GM21447 (cell line): ENCODE results near the gene MYOM1.

ENCODE experiments used
- ATAC-seq: cut with Tn5 transposase; IDR thresholded peaks from one replicate; pipeline ENCODE4 v1.9.1; 2021; ENCODE audit not compliant: unreplicated experiment

MYOM1 gene

GRCh38 chr18:3153107-3153704, 66.6 kb downstream of the MYOM1 start:
- ATAC-seq: peak; percentile 87

DNA sequence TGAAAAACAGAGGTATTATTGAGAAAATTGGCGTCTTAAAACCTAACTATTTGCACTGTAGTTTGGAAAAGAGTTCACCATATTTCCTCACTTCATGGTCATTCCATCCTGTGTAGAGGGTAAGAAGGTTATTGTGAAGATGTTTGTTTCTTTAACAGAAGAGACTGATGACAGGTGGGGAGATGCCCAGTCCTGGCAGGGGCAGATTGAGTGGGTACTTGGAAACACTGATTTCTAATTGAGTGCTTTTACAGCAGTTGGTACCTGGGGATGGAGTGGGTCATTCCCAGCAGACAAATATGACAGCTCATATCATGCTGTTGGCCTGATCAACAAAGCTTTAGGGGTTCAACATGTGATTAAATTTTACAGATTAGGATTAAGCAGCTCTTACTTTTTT, 67.5 kb downstream of the MYOM1 start:
- no peak for ATAC-seq

DNA sequence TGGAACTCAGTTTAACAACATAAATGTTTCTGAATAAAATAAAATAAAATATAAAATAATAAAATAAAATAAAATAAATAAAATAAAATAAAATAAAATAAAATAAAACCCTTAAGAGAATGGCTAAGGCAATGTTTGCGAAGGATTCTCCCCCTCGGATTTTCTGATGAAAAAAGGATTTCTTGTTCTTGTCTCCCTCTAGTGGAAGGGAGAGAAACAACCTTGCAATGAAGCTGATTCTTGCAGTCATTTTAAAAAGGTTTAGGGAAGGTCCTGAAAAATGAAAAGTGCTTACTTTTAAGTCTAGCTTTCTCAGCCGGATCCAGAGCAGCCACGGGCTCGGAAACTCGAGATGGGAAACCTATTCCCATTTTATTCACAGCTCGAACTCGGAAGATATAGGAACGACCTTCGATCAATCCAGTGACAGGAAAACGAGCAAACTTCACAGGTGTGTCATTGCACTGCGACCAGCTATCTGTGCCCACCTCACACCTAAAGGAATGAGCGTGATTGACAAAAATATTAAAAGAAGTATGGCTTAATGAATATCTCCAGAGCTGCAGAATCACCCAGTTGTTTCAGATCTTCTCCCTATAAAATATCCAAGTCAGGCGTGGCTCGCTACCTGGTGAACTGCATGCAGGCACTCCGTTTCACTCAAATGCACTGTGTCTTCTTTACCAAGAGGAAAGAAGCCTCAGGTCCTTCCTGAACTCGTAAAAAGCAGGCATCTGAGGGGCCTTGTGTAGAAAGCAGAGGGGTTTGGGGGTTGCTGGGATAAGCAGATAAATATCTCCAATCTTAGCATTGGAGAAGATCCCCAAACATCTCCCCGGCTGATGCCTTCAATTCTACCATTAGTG, 68.1 kb downstream of the MYOM1 start:
- no peak for ATAC-seq

DNA sequence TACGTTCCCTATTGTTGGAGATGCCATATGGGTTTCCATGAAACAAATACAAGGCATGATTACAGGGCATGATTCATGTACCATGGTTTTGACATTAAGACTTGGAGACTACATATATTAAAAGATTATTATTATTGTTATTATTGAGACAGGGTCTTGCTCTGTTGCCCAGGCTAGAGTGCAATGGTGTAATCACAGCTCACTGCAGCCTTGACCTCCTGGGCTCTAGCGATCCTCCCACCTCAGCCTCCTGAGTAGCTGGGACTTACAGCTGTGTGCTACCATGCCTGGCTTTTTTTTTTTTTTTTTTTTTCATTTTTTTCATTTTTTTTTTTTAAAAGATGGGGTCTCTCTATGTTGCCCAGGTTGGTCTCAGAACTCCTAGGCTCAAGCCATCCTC, 69.1 kb downstream of the MYOM1 start:
- ATAC-seq: no peak

- no peak for ATAC-seq
Measured at GRCh38 chr18:3150274-3150673, 69.5 kb downstream of the MYOM1 start.

- ATAC-seq: no peak
Measured at GRCh38 chr18:3148930-3149535, 70.7 kb downstream of the MYOM1 start.

DNA sequence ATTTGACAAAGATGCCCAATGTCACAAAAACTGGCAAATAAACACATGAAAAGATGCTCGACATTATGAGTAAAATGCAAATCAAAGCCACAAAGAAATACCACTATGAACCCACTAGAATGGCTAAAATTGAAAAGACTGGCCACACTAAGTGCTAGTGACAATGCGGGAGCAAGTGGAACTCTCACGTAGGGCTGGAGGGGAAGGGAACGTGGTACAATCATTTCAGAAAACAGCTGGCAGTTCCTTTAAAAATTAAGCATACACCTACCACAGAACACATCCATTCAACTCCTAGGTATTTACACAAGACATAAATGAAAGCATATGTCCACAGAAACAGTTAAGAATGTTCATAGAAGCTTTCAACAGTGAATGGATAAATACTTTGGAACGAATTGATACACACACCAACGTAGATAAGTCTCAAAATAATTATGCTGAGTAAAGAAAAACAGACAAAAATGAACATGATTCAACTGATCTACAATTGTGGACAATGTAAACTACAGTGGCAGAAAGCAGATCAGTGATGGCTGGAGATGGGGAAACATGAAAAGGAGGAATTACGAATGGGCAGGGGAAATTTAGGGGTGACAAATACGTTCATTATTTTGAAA, 71.7 kb downstream of the MYOM1 start:
- ATAC-seq: no peak

GRCh38 chr18:3140986-3141639, 78.7 kb downstream of the MYOM1 start:
- ATAC-seq: no peak

- ATAC-seq: no peak
Measured at GRCh38 chr18:3140342-3140741, 79.4 kb downstream of the MYOM1 start.

GRCh38 chr18:3139406-3139805, 80.4 kb downstream of the MYOM1 start:
- ATAC-seq: no peak

GRCh38 chr18:3138274-3138975, 81.3 kb downstream of the MYOM1 start:
- no peak for ATAC-seq

DNA sequence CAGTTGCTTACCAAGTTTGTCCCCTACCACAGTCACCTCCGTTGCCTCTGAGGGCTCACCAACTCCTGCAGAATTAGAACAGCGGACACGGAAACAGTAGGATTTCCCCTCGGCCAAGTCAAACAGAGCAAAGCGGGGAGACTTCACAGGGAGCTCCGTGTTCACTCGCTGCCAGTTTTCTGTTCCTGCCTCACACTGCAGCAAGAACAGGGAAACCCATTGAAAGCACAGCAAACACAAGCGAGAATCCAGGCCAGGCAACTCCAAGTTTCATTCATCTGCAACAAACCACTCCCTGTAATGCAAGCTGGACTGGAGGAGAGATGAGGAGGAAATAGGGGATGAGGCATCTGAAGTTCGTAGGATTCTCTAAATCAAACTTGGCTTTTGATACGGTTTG, 84.2 kb downstream of the MYOM1 start:
- no peak for ATAC-seq

DNA sequence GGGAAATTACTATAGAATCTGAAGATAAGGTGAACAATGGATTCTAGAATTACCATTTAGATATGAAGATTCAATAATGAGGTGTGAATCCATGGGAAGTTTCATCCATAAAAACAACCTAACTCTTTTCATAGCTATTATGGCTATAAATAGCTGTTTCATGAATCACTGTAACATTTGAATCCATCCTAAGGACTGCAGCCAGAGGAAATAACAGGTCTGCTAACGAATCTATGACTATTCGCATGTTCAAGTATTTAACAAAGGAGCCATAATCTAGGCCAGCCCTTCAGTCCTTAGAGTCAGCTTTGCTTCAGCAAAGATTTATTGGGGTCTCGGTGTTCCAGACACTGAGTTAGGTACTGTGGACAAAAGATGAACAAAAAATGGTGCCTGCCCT, 87.1 kb downstream of the MYOM1 start:
- ATAC-seq: no peak

GRCh38 chr18:3130344-3130743, 89.4 kb downstream of the MYOM1 start:
- no peak for ATAC-seq

- ATAC-seq: peak; percentile 97
Measured at GRCh38 chr18:3129053-3129864, 90.5 kb downstream of the MYOM1 start.

- ATAC-seq: no peak
Measured at GRCh38 chr18:3126457-3127097, 93.2 kb downstream of the MYOM1 start.

GRCh38 chr18:3124822-3125221, 94.9 kb downstream of the MYOM1 start:
- ATAC-seq: no peak

- ATAC-seq: no peak
Measured at GRCh38 chr18:3122851-3123250, 96.9 kb downstream of the MYOM1 start.

DNA sequence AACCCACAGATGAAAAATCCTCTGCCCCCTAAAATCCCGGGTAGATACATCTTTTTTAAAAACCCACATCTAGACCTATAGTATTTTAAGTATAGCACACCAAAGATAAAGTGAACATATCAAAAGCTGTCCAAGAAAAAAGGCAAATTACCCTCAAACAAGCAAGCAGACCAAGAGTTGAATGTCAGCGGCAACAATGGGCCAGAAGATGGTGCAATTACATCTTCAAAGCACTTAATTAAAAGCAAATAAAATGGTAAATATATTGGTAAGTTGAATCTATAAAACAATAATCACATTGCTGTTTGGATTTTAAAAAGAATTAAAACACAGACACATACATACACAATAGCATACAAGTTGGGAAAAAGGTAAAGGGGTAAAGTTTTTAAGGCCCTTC, 98.5 kb downstream of the MYOM1 start:
- ATAC-seq: no peak
